Left renal pelvis (tissue), 4 donors: Measurements from ENCODE around the gene CAND2. TPM values are rescaled to one million over a fixed set of nuclear protein-coding genes. Genes with fewer than 3 reads are reported as not detected.

ENCODE experiments used
- DNase-seq, 4 donors: peaks; one replicate each; pipeline ENCODE4 v3.0.0-alpha.2; 2013; ENCODE audit warnings: low read depth in 4 of 4, low spot score in 3 of 4
- polyA plus RNA-seq, 4 donors: library from polyadenylated mRNA; unstranded; fragments of 120-200 nt; gene quantifications; one replicate each; pipeline ENCODE4 v1.2.1, GENCODE V29; 2013; ENCODE audit not compliant: insufficient read length in 4 of 4

Gene CAND2
- 10 to 100 TPM in 2 of 4 donors, 1 to 10 TPM in 2; 7.1 to 12.4 (median 9.2) TPM for polyA plus RNA-seq

DNA sequence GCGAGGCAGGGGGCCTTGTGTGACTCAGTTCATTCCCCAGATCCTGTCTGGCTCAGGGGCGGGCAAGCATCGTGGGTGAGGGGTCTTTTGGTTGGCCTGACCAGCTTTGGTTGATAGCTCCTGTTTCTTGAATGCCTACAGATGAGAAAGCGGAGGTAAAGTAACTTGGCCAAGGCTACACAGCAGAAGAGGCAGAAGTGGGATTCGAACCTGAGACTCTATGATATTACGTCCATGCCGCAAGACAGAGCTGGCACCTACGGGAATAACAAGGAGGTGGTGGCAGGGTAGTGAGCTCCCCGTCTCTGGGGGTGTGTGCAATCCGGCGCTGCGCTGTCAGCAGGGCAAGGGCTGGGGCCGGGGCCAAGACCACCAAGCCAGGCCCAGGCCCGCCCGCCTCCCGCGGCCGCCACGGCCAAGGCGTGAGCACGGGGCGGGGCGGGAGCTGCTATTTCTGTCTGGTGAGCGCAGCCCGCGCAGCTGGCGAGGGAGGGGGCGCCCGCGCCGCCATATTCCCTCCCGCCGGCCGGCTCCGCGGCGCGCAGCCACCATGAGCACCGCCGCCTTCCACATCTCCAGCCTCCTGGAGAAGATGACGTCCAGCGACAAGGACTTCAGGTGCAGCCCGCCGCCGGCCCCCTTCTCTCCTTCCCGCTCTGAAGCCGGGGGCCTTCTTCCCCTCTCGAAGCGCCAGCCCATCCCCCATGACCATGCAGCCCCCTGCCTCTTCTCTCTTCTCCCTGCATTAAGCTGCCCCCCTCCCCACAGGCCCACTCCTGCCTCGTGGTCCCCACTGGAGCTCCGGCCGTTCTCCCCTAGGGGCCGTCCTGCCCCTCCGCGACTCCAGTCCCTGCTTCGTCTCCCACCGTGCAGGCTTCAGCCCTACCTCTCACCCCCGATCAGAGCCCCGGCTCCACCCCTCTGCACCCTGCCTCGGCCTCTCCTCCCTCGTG is at the start of gene CAND2:
TSS of gene CAND2 (plus strand) at position 510 of the 953 bp plus-strand sequence. CDS start at position 551, 41 bp downstream.
- peak in 2 of 4 donors; percentile 45 to 54 for DNase-seq

- no peak for DNase-seq
Observed at GRCh38 chr3:12748477-12748876, 48.0 kb upstream of the CAND2 start.

GRCh38 chr3:12750223-12750622 is 46.3 kb upstream of the CAND2 start:
- no peak for DNase-seq

DNA sequence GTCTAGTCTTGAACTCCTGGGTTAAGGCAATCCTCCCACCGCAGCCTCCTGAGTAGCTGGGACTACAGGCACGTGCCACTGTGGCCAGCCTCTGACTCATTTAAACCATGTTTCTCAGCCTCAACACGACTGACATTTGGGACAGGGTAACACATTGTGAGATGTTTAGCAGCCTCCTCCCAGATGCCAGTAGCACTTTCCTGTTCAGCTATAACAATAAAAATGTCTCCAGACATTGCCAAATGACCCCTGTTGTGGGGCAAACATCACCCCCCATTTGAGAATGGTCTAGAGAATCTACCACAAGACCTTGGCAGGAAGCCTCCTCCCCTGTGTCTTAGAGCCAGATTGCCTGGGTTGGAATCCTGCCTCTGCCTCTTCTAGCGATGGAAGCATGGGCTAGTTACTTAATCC is 45.8 kb upstream of the CAND2 start:
- no peak for DNase-seq

DNA sequence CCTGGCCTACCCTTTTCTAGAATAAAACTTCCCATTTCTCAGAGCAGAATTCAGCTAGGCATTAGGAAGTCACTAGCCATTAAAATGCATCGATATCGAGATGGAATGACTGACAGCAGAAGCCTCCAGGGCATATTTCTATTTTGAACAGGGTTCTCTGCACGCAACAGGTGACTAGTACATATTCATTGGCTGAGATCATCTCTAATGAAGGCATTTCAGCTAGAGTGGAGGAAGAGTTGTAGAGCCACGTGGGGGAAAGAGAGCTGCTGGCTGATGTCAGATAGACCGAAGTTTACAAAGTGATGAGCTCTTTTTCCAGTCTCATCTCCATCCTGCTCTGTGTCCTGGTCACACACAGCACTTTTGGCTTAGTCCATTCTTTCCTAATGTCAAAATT is 44.9 kb upstream of the CAND2 start:
- DNase-seq = no peak

DNA sequence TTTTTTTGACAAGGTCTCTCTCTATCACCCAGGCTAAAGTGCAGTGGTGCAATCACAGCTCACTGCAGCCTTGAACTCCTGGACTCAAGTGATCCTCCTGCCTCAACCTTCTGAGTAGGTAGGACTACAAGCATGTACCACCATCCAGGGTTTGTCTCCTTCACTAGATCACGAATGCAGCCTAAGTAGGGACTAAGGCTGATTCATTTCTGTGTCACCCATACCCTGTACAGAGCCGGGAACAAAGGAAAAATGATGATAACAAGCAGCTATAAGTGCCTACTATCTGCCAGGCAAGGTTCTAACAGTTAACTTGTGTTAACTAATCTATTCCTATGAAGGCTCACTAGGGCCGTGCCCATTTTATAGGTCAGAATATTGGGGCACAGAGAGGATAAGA is 44.4 kb upstream of the CAND2 start:
- DNase-seq = no peak

GRCh38 chr3:12752809-12753208 is 43.7 kb upstream of the CAND2 start:
- DNase-seq = no peak

DNA sequence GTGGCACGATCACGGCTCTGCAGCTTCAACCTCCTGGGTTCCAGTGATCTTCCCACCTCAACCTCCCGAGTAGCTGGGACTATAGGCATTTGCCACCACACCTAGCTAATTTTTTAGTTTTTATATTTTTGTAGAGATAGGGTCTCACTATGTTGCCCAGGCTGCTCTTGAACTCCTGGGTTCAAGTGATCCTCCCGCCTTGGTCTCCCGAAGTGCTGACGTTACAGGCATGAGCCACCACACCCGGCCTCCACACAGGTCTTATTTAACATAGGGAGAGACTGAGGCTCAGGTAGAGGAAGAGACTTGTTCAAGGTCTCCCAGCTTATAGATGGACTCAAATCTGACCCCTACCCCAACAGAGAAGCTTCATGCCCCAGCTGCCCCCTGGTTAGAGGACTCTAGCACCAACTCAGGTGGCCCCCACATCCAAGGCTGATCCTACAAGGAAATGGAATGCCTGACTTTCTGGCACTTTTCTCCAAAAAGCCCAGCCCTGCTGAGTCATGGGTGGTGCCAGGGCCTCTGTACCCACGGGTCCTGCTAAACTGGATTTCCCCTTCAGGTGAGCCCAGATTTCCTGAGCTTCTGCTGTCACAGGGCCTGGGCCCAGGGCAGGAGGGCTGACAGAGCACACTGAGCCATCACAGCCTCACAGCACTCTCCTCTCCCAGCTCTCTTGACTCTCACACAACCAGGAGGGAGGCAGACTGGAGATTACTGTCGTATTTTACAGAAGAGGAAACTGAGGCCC is 43.0 kb upstream of the CAND2 start:
- no peak for DNase-seq

- DNase-seq = no peak
Observed at GRCh38 chr3:12754313-12754712, 42.2 kb upstream of the CAND2 start.

DNA sequence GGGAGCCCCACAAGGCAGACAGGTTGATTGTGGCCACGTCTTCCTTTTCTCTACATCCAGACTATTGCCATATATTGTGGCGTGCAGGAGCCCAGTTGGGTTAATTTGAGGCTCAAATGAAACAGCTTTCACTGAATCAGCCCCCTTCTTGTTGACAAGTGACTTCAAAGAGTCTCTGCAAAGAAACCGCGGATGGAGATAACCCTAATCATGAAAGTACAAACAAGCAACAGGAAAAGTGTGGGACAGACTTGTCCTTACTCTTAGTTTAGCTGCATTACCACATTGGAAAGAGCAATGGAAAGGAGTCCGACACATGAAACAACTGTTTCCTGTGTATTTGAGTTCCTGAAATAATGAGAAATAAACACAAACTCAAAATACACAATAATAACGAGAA is 40.7 kb upstream of the CAND2 start:
- DNase-seq = no peak

GRCh38 chr3:12756175-12756574 is 40.3 kb upstream of the CAND2 start:
- DNase-seq = no peak

- DNase-seq = no peak
Observed at GRCh38 chr3:12756635-12757034, 39.8 kb upstream of the CAND2 start.

GRCh38 chr3:12758025-12758781 is 38.3 kb upstream of the CAND2 start:
- DNase-seq = no peak

- no peak for DNase-seq
Observed at GRCh38 chr3:12759097-12759679, 37.3 kb upstream of the CAND2 start, which contains the start of gene TMEM40. Gene TMEM40 (minus strand): TSS chr3:12759259. CDS start chr3:12749832, 9,427 bp downstream.

DNA sequence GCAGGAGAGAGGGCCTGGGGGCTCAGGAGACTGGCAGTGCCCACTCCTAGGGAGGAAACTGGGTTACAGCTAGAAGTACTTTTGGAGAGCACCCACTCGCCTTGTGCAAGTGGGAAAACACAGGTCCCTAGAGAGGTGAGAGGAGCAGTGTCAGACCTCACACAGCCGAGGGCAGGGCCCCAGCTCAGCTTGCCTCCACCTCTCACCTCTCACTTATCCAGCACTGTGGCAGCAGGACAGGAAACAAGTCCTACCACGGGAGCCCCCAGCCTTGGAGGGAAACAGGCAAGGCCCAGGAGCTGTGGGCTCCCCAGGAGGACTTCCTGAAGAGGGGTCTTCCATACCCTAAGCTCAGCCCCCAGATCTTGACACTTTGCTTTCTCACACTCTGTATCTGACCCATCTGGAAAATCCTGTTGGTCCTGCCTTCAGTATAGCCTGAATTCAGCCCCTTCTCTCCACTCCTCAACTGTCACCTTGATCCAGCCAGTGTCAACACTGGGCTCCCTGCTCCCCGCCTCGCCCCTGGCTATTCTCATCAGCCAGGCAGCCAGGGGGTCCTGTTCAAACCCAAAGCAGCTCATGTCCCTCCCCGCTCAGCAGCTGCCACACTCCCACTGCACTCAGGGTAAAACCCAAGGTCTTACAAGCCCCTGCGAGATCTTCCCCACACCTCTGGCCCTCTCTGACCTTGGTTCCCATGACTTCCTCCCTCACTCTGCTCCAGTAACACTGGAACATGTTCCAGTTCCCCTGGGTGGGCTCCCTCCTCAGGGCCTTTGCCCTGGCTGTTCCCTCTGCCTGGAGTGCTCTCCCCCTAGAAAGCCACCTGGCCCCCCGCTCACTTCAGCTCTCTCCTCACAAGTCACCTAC is 36.6 kb upstream of the CAND2 start:
- no peak for DNase-seq

GRCh38 chr3:12764171-12764776 is 32.2 kb upstream of the CAND2 start:
- DNase-seq = no peak

DNA sequence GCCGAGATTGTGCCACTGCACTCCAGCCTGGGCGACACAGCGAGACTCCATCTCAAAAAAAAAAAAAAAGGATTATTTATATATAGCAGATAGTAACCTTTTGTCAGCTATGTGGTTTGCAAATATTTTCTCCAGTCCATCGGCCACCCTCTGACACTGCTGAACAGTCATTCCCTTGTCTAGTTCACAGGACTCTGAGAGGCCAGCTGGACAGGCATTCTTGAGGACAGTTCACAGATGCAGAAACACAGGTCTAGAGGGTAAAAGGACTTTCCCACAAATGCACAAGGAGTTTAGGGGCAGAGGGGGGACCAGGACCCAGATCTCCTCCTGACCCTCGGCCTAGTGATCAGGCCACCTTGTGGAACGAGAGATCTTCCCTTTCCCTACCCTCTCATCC is 29.9 kb upstream of the CAND2 start:
- DNase-seq = no peak

DNA sequence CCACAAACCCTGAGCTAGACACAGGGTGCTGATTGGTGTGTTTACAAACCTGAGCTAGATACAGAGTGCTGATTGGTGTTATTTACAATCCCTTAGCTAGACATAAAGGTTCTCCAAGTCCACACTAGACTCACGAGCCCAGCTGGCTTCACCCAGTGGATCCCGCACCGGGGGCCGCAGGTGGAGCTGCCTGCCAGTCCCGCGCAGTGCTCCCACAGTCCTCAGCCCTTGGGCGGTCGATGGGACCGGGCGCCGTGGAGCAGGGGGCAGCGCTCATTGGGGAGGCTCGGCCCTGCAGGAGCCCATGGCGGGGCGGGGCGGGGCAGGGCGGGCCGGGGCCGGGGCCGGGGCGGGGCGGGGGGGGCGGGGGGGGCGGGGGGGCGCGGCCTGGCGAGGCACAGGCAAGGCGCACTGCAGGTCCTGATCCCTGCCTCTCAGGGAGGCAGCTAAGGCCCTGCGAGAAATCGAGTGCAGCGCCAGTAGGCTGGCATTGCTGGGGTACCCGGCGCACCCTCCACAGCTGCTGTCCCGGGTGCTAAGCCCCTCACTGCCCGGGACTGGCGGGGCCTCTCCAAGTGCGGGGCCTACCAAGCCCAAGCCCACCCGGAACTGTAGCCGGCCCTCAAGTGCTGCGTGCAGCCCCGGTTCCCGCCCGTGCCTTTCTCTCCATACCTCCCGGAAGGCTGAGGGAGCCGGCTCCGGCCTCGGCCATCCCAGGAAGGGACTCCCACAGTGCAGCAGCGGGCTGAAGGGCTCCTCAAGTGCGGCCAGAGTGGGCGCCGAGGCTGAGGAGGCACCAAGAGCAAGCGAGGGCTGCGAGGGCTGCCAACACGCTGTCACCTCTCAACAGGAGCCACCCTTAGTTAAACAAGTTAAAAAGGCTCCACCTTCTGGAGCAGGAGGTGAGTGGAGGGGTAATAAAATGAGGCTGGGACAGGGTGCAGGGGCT is 27.6 kb upstream of the CAND2 start:
- DNase-seq = no peak
